Inflammatory macrophage (primary cell): ENCODE results near the gene AIP.
"Not testable (repeated sequence)": the region's sequence is repeated elsewhere in the genome, so short reads cannot be mapped to it uniquely, and the experiment has no call there.

Experiments used
- DNase-seq, 2 donors: peaks; one replicate each; pipeline ENCODE4 v3.0.0-alpha.2; 2020 to 2022

The AIP gene

GRCh38 chr11:67507864-67508485 is 25.1 kb downstream of the AIP start, which contains the start of gene CDK2AP2:
Gene CDK2AP2, minus strand, starts transcription at chr11:67508162. Its CDS starts 80 bp downstream, at chr11:67508082.
- DNase-seq: peak; percentile 99 to 100

- peak; percentile 96 to 97 for DNase-seq
These were observed 25.8 kb downstream of the AIP start for GRCh38 chr11:67508486-67509121.

- no peak for DNase-seq
These were observed 27.2 kb downstream of the AIP start for GRCh38 chr11:67510023-67510345.

GRCh38 chr11:67511558-67511957 is 28.7 kb downstream of the AIP start:
- DNase-seq: not testable (repeated sequence)

DNA sequence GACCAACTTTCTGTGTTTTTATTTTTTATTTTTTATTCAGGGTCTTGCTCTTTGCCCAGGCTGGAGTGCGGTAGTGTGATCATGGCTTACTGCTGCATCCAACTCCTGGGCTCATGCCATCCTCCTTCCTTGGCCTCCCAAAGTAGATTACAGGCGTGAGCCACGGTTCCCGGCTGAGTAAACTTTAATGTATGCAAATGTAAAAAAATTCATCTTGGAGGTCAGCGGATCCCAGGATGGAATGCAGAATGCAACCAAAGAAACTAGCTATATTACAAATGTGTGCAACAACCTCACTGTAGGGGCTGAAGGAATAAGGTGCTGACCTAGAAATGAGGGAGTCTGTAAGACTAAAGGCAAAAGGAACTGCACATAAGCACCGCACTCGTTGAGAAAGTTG is 31.3 kb downstream of the AIP start:
- DNase-seq: no peak

DNA sequence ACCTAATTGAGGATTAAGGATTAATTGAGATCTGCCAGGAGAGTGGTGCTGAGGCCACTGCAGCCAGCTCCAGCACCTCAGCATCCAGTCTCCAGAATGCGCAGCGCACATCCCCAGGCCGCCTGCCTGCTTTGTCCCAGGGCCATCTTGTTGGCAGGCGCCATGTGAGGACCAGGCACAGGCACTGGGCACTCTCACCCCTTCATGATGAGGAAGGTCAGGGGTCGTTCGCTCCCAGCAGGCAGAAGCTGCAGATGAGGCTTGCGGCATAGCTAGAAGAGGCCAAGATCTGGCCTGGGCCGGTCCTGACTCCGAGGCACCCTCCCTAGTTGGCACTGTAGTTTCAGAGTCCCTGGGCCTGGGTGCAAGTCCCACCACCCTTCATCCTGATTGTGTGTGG is 34.0 kb downstream of the AIP start:
- no peak for DNase-seq

DNA sequence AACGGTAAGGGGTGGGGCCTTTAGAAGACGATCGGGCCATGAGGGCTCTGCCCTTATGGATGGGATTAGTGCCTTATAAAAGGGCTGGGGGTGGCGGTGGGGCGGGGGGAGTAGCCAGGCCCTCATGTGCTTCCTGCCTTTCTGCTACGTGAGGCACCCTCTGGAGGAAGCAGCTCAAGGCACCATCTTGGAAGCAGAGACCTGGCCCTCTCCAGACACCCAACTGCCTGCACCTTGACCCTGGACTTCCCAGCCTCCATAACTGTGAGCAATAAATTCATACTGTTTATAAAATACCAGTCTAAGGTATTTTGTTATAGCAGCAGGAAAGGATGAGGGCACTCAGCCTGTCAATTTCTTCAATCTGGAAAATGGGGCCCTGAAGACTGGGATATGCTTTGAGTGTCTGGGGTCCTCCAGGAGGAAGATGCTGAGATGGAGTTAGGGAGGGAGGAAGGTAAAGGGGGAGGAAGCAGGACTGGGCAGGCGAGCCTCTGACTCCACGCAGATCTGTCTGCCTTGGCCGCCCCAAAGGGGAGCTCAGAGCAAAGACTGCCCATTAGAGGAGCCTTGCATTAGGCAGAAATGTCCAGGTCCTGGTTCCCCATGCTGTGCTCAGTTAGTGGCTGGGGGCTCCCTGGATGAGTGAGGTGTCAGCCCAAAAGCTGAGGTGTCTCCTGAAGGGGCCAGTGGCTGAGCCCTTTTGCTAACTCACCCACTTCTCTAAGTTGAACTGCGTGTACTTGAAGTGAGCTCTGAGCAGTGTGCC is 35.1 kb downstream of the AIP start:
- DNase-seq: no peak

DNA sequence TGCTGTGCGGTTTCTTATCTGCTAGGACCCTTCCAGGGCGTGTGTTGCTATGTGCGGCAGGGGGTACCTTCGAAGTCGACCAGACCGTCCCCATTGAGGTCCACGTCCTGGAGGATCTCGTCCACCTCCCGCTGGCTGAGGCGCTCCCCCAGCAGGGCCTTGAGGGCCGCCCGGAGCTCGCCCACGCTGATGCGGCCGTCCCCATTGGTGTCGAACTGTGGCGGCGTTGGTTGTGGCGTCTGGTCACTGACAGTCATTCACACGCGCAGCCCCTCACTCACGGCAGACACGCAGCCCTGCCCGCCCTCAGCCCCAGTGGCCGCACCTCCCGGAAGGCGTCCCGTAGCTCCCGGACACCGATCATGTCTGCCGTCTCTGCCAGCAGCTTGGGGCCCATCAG is 36.9 kb downstream of the AIP start:
- no peak for DNase-seq

- DNase-seq: no peak
These were observed 38.3 kb downstream of the AIP start for GRCh38 chr11:67520856-67521824.

DNA sequence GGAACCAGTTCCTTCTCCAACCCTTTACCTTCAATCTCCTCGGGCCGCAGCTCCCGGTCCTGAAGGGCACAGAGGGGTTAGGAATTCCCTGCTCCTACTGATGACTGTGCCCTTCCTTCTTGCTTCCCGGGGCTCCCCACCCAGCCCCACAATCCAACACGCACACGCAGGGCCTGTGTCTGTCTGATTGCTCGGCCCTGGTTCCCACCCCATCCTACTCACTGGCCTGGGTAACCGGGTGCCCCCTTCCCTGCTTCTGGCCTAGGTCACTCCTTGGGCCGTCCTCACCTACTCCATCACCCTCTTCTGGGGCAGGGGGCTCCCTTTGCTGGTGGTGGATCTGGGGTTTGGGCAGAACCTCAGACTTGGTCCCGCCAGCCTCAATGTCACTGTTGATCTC is 39.1 kb downstream of the AIP start:
- DNase-seq: no peak

GRCh38 chr11:67522338-67522737 is 39.5 kb downstream of the AIP start:
- no peak for DNase-seq

DNA sequence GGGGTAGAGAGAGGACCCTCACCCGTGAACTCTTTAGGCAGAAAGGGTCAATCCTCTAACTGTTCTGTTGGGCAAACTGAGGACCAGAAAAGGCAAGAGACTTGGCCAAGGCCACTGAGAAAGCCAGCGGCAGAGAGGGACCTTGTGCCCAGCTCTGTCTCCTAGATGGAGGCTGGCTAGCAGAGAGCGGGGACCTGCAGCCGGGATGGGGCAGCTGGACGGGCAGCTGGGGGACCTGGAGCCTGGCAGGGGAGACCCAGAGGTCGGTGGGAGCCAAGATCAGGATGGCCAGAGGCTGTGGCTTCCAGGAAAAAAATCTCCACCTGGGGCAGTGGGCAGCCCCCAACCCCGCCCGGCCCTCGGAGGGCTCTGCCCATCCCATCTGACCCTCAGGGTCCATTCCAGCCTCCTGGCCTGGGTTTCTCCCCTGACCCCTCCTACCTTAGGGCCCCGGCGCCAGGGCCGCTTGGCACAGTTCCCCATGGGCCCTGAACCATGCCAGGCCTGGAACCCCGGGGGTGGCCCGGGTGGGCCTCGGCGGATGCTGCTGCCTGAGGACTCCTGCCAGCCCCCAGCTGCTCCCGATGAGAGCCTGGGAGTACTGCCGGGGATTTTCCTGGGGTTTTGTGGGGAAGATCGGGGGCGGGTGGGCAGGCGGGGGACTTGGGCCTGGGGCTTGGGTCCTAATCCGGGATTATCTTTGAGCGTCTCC is 40.2 kb downstream of the AIP start, which contains the start of gene CABP2:
CABP2 (minus strand) TSS at position 603 of the 712 bp plus-strand sequence; CDS start at position 483, 120 bp downstream.
- DNase-seq: no peak

DNA sequence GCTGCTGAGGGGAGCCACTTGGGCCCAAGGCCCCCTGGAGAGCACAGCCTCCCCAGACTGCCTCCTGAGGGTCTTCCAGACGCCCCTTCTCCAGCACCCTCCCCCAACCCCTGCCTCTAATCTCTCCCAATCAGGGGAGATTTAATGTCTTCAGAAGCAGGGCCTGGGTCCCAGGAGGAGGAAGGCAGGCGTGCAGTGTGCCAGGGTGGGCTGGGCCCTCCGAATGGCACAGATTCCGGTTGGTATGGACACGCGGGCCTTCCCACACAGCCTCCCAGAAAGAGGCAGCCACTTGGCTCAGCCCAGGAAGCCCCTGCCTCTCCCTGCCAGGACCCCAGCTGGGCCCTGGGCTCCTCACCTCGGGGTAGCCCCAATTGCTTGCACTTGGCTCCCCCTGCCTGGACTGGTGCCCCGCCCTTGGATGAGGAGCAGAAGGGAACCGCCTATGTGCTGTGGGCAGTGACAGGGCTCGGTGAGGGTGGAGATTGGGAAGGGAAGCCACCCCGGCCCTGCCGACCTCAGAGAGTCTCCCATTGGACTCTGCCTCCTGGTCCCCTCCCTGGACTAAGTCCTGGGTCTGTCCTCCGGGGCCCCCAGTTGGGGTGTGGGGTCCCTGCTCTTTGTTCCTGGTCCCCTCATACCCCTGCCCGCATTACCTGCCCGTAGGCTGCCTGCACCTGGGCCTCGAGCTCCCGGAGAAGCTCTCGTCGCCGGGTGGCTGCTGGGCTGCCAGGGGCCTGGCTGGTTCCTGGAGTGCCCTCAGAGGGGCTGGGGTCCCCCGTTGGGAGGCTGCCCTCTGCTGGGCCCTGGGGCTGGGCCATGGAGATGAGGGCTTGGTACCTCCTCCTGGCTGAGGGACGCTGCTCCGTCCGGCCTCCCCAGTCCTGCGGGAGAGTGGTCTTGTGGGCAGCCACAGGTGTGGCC is 41.0 kb downstream of the AIP start:
- DNase-seq: no peak

GRCh38 chr11:67524480-67524808 is 41.6 kb downstream of the AIP start:
- no peak for DNase-seq

- DNase-seq: no peak
These were observed 42.6 kb downstream of the AIP start for GRCh38 chr11:67525275-67525976.

GRCh38 chr11:67528376-67528775 is 45.5 kb downstream of the AIP start:
- no peak for DNase-seq

GRCh38 chr11:67530282-67530592 is 47.4 kb downstream of the AIP start:
- no peak for DNase-seq

GRCh38 chr11:67532889-67533288 is 50.1 kb downstream of the AIP start:
- DNase-seq: no peak

DNA sequence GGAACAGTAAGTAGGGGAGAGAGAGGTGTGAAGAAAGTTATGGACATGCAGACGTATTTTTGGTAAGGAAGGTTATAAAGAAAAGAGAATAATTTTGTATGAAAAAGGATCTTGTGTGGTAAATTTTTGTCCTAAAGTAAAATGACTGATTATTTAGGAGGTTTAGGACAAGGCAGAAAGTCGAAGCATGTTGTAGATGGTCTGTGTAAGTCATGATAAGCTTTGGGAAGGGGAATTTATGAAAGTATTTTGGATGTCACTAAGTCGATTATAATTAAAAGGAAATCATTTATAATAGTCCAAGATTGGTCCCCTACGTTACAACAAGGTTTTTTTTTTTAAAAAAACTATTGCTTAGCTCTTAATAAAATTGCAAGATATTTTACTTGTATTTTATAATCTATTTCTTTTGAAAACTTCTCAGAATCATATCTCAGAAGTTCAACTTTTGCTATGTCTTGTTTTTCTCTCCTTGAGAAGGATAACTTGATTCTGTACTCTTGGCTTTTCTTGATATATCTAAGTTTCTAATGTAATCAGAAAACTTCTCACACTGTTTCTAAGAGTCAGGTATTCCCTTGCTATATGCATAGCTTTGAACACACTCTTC is 51.3 kb downstream of the AIP start:
- no peak for DNase-seq

GRCh38 chr11:67535561-67535960 is 52.7 kb downstream of the AIP start:
- DNase-seq: no peak
